Measurements from ENCODE around the gene FATE1.
"Not testable (repeated sequence)": the region's sequence is repeated elsewhere in the genome, so short reads cannot be mapped to it uniquely, and the experiment has no call there.

Gene FATE1, protein sequence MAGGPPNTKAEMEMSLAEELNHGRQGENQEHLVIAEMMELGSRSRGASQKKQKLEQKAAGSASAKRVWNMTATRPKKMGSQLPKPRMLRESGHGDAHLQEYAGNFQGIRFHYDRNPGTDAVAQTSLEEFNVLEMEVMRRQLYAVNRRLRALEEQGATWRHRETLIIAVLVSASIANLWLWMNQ

DNA sequence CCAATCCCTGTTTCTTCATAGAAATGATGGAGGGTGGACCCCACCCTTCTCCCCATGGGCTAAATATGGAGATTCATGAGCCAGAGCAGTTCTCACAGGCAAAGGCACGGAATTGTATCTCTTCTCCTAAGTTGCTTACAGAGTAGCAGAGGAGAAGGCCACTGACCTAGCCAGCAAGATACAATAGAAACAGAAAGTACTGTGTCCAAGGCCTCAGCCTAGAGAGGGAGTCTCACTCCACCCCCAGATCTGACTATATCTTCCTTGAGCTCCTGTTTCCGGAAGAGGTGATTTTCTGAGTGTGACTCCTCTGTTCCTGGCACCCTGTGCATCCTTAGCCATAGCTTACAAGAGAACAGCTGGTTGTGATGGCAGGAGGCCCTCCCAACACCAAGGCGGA, at the start of gene FATE1:
FATE1 (plus strand) TSS at position 284 of the 400 bp plus-strand sequence; CDS start at position 369, 85 bp downstream.
- no peak for DNase-seq (ENCODE audit: low read depth)

DNA sequence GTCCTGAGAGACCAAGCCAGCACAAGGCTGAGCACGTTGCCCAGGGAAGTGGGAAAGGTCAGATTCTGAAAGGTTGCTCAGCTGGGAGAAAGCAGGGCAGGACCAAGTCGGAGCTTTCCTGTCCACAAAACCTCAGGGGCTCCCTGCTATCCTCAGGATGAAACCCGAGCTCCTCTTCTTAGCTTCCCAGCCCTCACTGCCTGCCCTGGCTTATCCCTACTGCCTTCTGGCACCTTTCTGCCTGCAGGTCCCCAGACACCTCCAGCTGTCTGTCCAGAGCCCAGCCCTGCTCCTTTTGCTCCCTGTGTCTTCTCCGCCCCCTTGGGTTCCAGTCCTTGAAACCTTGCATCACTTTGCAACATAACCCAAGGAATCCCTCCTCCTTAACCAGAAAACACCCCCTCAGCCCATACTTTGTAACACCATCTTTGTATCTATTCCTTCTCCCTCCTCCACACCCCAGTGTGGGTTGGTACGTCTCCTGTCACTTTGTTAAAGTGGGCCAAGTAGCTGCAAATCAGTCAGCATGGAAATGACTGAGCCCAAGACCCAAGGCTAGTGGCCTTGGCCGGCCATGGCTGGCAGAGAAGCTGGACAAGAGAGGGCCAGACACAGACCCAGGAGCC, 40.6 kb upstream of the FATE1 start:
- DNase-seq (ENCODE audit: low read depth): no peak

DNA sequence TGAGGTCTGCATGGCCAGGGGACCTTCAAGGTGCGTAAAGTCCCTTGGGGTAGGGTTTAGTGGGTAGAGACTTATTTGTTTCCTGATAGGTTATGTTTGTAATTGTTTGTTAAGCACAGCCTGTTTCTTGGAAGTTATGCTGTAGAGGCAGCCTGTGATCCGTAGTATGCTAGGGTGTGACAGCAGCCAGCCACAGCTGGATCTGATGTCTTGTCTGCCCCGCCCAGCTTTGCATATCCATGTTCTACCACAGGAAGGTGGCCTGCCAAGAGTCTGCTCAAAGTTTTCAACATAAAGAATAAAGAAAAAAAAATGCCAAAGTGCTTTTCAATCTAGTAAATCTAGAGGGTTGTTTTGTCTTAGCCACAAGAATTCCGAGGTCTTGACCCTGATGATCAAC, 39.6 kb upstream of the FATE1 start:
- no peak for DNase-seq (ENCODE audit: low read depth)

DNA sequence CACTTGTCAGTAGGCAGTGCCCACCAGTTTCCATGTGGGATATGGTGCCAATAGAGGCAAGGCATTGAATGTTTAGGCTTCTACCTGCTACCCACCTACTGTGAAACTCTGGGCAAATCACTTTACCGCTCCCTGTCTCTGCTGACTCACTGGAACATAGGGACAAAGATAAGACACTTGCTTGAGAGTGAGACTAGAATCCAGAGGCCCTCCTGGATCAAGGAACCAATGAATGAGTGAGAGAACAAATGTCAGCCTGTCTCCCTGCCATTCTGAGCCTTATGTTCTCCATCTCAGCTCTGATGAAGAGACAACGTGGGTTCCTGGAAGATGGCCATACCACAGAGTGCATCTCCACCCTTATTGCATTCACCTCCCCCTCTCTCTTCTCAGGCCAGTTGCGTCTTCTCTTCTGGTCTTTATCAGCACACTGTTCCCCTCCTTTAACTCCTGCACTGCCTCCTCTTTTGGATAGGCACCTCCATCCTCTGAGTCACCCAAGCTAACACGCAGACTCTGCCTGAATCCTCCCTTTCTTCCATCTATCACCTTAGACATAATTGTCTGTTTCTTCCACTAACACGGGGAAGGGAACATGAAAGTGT, 35.9 kb upstream of the FATE1 start:
- DNase-seq (ENCODE audit: low read depth): no peak

DNA sequence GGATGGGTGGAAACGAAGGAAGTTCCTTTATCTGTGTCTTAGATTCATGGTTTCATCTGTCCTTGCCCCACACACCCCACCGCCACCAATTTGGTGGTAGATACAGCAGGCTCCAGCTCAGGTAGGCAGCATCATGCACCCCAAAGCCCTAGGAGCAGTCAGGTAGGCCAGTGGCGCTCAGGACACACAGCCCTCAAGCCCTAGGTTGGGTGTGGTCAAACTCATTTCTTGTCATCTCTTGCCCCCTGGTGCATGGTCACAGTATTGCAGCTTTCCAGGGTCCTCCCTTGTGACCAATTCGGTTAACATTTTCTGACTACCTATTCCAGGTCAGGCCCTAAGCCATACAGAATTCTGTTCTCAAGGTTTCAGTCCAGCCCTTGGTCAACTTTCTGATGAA, 35.0 kb upstream of the FATE1 start:
- peak; percentile 15 for DNase-seq (ENCODE audit: low read depth)

DNA sequence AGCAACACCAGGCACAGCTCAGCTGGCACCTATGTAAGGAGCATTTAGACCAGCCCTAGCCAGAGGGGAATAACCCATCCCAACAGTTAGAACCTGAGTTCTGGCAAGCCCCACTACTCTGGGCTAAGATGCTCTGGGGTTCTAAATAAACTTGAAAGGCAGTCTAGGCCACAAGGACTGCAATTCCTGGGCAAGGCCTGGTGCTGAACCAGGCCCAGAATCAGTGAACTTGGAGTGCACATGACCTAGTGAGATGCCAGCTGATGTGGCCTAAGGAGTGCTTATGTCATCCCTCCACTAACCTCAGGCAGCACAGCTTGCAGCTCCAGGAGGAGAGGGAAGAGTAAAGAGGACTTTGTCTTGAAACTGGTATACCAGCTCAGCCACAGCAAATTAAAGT, 28.2 kb upstream of the FATE1 start:
- DNase-seq (ENCODE audit: low read depth): no peak

DNA sequence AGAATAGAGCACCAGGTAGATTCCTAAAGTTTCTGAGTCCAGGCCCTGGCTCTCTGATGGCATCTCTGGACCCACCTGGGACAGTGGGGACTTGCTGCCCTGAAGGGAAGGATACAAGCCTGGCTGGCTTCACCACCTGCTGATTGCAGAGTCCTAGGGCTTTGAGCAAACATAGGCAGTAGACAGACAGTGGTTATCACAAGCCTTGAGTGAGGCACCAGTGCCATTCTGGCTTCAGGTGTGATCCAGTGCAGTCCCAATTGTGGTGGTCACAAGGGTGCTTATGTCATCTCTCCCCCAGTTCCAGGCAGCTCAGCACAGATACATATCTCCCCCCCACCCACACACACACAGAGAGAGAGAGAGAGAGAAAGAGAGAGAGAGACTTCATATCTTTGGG, 27.1 kb upstream of the FATE1 start:
- no peak for DNase-seq (ENCODE audit: low read depth)

DNA sequence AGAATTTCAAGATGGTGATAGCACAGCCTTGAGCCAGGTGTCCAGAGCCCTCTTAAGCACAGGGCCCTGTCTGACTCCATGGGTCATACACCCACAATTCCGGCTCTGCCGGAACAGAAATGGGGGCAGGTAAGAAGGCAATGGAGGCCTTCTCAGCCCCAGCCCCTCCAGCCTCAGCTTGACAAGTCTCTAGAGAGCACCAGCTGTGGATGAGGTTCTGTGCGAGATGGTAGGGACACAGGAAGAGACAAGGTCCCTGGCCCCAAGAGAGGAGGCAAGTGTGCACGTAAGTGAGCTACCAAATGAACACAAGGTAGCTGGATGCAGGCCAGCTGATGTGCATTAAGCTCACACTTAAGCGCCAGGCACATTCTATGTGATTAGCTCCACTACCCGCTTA, 23.0 kb upstream of the FATE1 start:
- no peak for DNase-seq (ENCODE audit: low read depth)

DNA sequence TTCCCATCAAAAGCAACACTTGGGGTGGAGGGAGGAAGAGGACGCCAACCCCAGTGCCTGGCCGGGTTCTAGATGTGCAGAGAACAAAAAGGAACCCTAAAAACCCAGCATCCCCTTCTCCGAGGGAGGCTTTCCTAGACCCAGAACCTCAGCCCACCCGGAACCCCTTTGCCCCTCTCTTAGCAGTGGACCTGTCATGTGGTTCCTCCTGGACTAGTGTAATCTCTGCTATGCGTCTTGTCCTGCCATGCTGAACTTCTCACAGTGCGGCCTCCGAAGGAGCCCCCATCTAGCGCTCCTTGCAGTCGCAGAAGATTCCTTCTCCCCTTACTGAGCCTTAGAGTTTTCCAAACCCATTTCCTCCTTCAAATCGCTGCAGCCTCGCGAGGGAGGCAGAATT, 21.7 kb upstream of the FATE1 start:
- no peak for DNase-seq (ENCODE audit: low read depth)

DNA sequence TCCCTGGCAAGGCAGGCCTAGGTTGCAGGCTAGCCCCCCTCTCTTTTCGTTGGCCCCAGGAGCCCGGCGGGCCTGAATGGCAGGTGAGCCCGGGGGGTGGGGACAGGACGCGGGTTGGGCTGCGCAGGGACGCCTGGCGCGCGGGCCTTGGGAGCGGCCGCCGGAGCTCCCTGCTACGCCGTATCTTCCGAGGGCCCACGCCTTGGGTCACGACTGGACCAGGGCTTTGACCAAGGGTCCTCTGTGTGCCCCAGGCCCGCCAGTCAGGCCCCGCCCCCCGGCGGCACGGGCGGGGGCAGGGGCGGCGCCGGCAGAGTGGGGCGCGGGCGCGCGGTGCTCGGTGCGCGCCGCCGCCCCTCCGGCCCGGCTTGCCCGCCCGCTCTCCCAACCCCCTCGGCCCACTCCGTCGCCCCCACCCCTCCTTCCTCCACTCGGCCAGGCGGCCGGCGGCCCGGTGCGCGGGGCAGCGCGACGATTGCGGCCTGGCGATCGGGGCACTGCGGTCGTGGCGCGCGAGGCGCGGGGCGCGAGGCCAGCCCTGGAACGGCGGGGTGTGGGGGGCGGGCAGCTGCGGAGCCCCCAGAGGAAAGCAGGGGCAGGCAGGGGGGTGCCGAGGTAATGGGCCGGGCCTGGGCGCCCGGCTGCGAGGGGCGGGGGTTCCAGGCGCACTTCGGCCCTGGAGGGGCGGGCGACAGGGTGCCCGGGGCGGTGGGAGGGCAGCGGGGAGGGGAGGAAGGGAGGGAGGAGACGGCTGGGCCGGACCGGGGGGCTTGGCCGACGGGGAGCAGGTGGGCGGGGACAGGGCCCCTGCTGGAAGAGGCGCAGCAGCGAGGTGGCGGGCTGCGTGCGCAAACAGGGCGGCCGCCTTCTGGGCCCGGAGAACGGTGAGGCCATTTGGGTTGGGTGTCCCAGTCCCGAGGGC, 20.9 kb upstream of the FATE1 start, which contains the start of gene PRRG3:
PRRG3 (plus strand) TSS at position 798 of the 922 bp plus-strand sequence. CDS start 3,357 bp downstream, outside the sequence.
- no peak for DNase-seq (ENCODE audit: low read depth)

DNA sequence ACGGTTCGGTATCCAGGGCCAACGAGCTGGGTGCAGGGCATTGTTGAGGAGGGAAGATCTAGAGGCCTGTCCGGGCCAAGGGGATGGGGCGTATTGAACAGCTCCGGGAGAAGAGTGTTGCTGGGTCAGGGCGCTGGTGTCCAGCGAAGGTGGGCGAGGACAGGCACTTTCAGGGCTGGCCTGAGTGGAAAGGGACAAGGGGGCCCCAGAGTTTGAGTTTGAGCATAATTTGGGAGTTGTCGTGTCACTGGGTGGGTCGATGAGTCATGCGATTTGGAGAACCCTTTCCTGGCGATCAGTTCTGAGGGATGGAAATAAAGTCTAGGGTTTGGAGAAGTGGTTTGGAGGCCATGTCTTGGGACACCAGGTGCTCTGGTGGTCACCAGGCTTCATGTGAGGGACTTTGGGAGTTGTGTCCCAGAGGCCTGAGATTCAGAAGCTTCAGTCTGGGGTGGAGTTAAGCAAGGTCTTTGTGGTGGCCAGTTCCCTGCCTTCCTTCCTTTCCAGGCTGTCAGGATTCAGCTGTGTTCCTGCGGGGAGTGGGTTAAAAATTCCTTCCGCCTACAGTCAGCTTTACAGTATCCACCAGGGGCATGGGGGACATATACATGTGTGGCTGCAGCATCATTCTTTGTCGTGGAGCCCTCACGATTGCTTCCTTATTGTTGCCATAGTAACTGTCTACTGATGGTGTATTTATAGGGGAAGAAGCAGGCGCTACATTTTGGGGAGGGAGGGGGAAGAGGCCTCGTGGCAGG, 20.1 kb upstream of the FATE1 start:
- DNase-seq (ENCODE audit: low read depth): no peak

DNA sequence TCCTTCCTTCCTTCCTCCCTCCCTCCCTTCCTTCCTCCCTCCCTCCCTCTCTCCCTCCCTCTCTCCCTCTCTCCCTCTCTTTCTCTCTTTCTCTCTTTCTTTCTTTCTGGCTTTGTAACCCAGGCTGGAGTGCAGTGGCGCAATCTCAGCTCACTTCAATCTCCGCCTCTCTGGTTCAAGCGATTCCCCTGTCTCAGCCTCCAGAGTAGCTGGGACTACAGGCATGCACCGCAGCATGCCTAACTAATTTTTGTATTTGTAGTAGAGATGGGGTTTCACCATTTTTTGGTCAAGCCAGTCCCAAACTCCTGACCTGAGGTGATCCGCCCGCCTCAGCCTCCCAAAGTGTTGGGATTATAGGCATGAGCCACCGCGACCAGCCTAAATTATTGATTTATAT, 18.8 kb upstream of the FATE1 start:
- DNase-seq (ENCODE audit: low read depth): not testable (repeated sequence)

DNA sequence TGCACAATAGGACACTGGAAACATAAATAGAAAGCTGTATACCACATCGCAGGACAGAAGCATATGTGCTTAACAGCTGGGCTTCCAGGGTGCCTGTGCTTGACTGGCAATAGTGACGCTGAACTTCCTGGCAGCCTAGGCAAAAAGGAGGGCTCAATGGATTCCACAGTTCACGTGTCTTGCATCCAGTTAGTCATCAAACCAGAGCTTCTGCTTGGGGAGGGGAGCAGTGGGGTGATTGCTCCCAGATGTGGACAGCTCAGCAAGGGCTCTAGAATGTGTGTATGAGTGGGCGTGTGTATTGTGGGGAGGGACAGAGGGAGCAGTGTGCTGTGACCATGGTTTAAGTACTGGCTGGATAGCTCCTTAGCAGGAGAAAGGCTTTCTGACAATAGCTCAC, 18.3 kb upstream of the FATE1 start:
- DNase-seq (ENCODE audit: low read depth): no peak

DNA sequence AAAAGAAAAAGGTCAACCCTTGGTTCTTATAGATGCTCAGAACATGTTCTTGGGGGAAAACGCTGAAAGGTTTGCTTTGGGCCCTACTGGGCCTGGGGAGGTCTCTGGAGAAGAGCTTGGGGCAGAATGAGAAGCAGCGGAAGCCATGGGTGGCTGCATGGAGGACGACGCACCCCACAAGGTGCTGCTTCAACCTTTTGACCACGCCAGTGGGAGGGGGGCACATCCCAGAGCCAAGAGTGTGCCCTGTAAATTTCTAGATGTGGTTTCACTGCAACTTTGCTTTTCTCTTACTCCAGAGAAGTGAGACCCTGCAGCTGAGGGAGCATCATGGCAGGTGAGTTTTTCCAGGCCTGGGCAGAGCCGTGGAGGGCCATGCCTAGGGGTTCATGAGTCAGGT, 17.4 kb upstream of the FATE1 start:
- DNase-seq (ENCODE audit: low read depth): no peak

DNA sequence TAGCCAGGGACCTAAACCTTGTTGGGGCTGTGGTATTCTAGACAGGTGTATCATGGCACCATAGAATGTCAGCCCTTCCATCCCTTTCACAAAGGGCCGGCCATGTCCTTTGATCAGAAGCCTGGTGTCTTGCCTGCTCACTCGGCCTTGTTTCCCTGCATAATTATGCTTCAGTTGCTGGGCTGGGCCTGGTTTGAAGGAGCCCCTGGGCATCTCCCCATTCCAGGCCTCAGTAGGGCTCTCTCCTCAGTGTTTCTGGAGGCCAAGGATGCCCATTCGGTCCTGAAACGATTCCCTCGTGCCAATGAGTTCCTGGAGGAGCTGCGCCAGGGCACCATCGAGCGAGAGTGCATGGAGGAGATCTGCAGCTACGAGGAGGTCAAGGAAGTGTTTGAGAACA, 16.1 kb upstream of the FATE1 start:
- no peak for DNase-seq (ENCODE audit: low read depth)

DNA sequence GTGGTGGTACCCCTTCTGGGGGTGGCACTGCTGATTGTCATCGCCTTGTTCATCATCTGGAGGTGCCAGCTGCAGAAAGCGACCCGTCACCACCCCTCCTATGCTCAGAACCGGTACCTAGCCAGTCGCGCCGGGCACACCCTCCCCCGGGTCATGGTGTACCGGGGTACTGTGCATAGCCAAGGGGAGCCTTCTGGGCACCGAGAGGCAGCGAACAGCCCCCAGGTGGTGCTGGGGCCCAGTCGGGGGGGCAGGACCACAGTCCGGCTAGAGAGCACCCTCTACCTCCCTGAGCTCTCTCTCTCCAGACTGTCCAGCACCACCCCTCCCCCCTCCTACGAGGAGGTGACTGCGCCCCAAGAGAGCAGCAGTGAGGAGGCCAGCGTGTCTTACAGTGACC, 15.3 kb upstream of the FATE1 start:
- no peak for DNase-seq (ENCODE audit: low read depth)

DNA sequence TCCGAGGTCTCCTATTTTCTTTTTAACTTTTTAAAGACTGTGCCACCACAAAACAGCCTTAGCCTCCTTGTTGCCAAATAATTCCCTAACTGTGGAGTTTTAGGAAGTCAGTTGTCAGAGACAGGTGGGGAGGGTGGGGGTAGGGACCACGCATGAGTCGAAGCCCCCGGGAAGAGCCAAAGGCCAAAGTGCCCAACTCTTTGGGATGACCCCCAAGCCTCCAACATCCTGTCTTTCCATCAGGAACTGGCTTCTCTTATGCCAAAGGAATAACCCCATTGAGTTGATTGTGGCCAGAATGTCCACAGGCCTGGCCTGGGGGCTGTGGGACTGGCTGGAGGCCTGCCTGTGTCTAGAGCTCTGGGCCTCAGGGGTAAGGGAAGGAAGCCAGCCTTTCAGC, 14.8 kb upstream of the FATE1 start:
- DNase-seq (ENCODE audit: low read depth): no peak

DNA sequence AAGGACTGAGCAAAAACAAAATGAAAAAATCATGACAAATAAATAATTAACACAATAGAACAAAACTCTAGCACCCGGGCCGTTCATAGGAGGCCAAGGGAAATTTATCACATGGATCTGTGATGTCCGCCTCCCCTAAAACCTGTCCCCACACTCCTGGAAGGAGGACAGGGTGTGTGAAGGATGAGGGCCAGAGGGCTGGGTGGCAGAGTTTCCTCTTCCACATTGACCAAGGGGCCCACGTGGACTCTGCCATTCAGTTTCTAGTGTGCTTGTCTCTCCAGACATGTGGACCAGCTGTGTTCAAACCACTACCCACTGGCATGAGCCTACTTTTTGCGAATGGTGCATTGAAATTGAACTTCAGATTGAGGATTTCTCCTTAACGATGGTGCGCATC, 14.3 kb upstream of the FATE1 start:
- no peak for DNase-seq (ENCODE audit: low read depth)

DNA sequence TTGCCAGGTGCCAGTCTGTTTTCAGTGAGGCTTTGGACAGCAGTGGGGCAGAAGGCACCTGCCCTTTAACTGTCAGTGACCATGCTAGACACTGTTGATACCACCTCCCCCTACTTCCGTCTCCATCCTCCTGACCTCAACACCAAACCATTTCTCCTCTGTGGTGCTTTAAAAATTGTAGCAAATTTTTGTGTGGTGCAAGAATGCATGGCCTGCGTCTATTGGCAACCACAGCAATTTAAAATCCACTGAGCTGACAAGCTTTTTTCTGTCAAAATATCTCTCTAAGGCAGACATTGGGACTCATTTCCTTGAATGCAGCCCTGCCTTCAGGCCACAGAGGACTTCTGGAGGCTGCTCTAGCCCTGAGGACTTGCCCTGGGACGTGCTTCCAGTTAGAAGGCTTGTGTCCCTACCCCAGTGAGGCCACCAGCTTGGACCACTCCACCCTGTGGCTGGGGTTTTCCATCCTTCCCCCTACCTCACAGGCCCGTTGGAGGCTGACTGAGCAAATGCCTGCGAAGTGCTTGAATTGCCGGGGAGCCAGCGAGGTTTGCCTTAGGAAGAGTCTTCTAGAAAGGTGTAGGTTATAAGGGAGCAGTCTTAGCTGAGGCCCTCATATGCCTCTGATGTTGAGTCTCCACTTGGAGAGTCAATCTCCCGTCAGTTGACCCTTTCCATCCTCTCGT, 13.7 kb upstream of the FATE1 start:
- DNase-seq (ENCODE audit: low read depth): no peak

DNA sequence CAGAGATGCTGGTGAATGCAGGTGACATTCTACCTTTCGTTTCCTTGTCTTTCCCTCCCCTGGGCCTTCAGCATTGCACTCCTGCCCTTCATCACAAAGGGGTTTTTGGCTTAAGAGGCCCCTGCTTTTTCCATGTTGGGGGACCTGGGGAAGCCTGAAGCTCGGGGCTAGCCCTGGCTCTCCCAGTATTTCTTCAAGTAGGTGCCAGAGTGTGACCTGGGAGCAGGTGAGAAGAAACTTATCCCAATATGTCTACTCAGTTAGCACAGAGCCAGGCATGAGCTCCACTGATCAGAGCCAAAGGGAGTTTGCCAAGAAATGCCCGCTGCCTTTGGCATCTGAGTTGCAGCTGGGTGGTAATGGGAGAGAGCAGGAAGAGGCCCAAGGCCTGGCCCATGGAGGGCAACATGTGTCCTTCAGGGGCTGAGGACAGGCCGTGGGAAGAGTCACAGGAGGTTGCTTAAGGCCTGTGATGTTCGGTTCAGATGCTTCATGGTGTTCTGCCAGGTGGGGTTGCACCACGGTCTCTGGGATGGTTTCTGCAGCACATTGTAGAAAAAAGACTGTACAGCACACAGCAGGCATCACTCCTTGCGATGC, 13.0 kb upstream of the FATE1 start:
- DNase-seq (ENCODE audit: low read depth): no peak

DNA sequence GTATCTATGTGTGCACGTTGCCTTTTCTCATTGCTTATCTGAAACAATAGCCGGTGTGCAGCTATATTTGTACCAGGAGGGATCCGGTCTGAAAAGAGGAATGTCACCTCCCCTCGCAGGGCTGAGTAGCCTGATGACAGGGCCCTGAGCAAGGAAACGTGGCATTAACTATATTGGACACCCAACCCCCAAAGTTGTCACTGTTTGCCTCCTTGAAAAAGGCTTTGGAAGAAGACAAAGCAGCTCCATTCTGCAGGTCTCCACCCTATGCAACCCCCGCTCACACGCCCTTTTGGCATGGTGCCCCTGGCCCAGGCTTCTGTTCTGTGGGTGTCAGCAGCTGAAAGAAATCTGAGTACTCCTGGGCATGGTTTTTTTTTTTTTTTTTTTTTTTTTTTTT, 12.3 kb upstream of the FATE1 start:
- DNase-seq (ENCODE audit: low read depth): no peak

Measured in CMK (cell line).